H1 (cell line): ENCODE results near the gene OR5K2. TPM values are rescaled to one million over a fixed set of nuclear protein-coding genes. Genes with fewer than 3 reads are reported as not detected.
A peak's percentile ranks its signal among the peaks of the same experiment; 100 is the strongest.

Experiments
- CTCF ChIA-PET: fragments of 300-600 bp; sonication (Branson Sonifier 250); formaldehyde crosslinking; loops from one replicate; lab custom pipeline; 2021; ENCODE audit not compliant: partially characterized antibody; lab: Charles Lee
- POLR2A ChIA-PET: fragments of 300-600 bp; sonication (Branson Sonifier 250); formaldehyde crosslinking; loops from one replicate; lab custom pipeline; 2021; ENCODE audit warnings: inconsistent platforms; ENCODE audit not compliant: partially characterized antibody; lab: Charles Lee
- DNase-seq, 2 experiments: peaks; one replicate each; pipeline versions ENCODE4 v3.0.0 to v3.0.0-alpha.2; 2010 to 2022; ENCODE audit warnings: low spot score in 2 of 2, low read depth in 1 of 2, mixed read lengths in 1 of 2
- FAIRE-seq: peaks from 2 replicates; lab custom pipeline; 2011; peaks lifted over from hg19 to GRCh38; lab: Jason Lieb, UNC
- H2AFZ ChIP-seq: 2 replicates; pipeline ENCODE4 v1.8.1; 2012; ENCODE audit warnings: low read length, inconsistent platforms
- H2AK5ac ChIP-seq: 2 replicates; pipeline ENCODE4 v1.6.1; 2013; ENCODE audit warnings: low read depth, low read length
- H2BK120ac ChIP-seq: replicated peaks from 2 replicates; pipeline ENCODE3; 2013; ENCODE audit warnings: low read depth, low read length, inconsistent platforms
- H2BK12ac ChIP-seq: 2 replicates; pipeline ENCODE4 v1.6.1; 2013; ENCODE audit warnings: low read depth, low read length
- H2BK15ac ChIP-seq: 2 replicates; pipeline ENCODE4 v1.6.1; 2013; ENCODE audit warnings: low read length
- H2BK20ac ChIP-seq: 2 replicates; pipeline ENCODE4 v1.6.1; 2013; ENCODE audit warnings: low read length
- H2BK5ac ChIP-seq: 2 replicates; pipeline ENCODE4 v1.6.1; 2013; ENCODE audit warnings: low read depth, low read length
- H3K14ac ChIP-seq: 2 replicates; pipeline ENCODE4 v1.6.1; 2013; ENCODE audit warnings: inconsistent platforms; ENCODE audit not compliant: insufficient read length
- H3K18ac ChIP-seq: 2 replicates; pipeline ENCODE4 v1.6.1; 2013; ENCODE audit warnings: low read length; ENCODE audit errors: extremely low read depth
- H3K23ac ChIP-seq: 2 replicates; pipeline ENCODE4 v1.6.1; 2013; ENCODE audit warnings: inconsistent platforms; ENCODE audit not compliant: insufficient read length
- H3K23me2 ChIP-seq: 2 replicates; pipeline ENCODE4 v1.6.1; 2013; ENCODE audit warnings: low read depth, low read length
- H3K27ac ChIP-seq: 2 replicates; pipeline ENCODE4 v1.6.1; 2011; ENCODE audit warnings: low read depth, low read length, inconsistent platforms
- H3K27me3 ChIP-seq, 4 experiments: replicated peaks in 1 of 4; 1 replicate in 1 of 4; 2 replicates in 3 of 4; pipeline versions ENCODE4 v1.6.1 to v1.8.1; 2011 to 2013; ENCODE audit warnings: low read length in 3 of 4, mild to moderate bottlenecking in 3 of 4, inconsistent platforms in 2 of 4, mixed read lengths in 2 of 4, moderate library complexity in 1 of 4; ENCODE audit not compliant: control insufficient read depth in 3 of 4, insufficient read depth in 3 of 4; ENCODE audit errors: extremely low read depth in 1 of 4
- H3K36me3 ChIP-seq, 4 experiments: 2 replicates each; pipeline versions ENCODE4 v1.6.1 to v1.8.1; 2011 to 2013; ENCODE audit warnings: mild to moderate bottlenecking in 4 of 4, low read length in 3 of 4, moderate library complexity in 2 of 4, control low read depth in 1 of 4, inconsistent platforms in 1 of 4; ENCODE audit not compliant: insufficient read depth in 4 of 4, control insufficient read depth in 2 of 4
- H3K4ac ChIP-seq: replicated peaks from 2 replicates; pipeline ENCODE3; 2013; ENCODE audit warnings: low read length, low read depth, mixed read lengths, inconsistent platforms; ENCODE audit not compliant: insufficient read length
- H3K4me1 ChIP-seq, 4 experiments: replicated peaks in 1 of 4; 1 replicate in 1 of 4; 2 replicates in 3 of 4; pipeline versions ENCODE4 v1.6.1 to v1.8.1; 2011 to 2013; ENCODE audit warnings: low read length in 3 of 4, inconsistent platforms in 2 of 4, mixed read lengths in 1 of 4; ENCODE audit not compliant: insufficient read depth in 4 of 4, control insufficient read depth in 3 of 4
- H3K4me2 ChIP-seq, 2 experiments: 2 replicates each; pipeline versions ENCODE4 v1.6.1 to v1.8.1; 2011 to 2013; ENCODE audit warnings: low read depth in 2 of 2, low read length in 2 of 2, control low read depth in 1 of 2, inconsistent platforms in 1 of 2, mild to moderate bottlenecking in 1 of 2; ENCODE audit not compliant: insufficient read depth in 1 of 2
- H3K4me3 ChIP-seq, 4 experiments: fragments of 200-600, 300-600 bp in 1 of 4; sonication (generic), shearing (Covaris generic), sonication (Bioruptor Twin) in 1 of 4; 2 replicates each; pipeline versions ENCODE4 v1.5.1 to v1.8.1; 2011 to 2016; ENCODE audit warnings: low read length in 4 of 4, low read depth in 3 of 4, control low read depth in 2 of 4, inconsistent platforms in 2 of 4, mild to moderate bottlenecking in 2 of 4, mixed read lengths in 1 of 4, moderate library complexity in 1 of 4; ENCODE audit not compliant: insufficient read depth in 2 of 4; ENCODE audit errors: extremely low read depth in 1 of 4
- H3K56ac ChIP-seq: replicated peaks from 2 replicates; pipeline ENCODE3; 2013; ENCODE audit warnings: low read depth, mild to moderate bottlenecking, mixed read lengths, low read length, inconsistent platforms; ENCODE audit not compliant: insufficient read length
- H3K79me1 ChIP-seq: 2 replicates; pipeline ENCODE4 v1.6.1; 2013; ENCODE audit warnings: low read depth, low read length, control low read depth
- H3K79me2 ChIP-seq, 2 experiments: 2 replicates each; pipeline versions ENCODE4 v1.6.1 to v1.8.1; 2012 to 2013; ENCODE audit warnings: low read length in 2 of 2, mild to moderate bottlenecking in 2 of 2, inconsistent platforms in 1 of 2; ENCODE audit not compliant: insufficient read depth in 2 of 2, control insufficient read depth in 1 of 2
- H3K9ac ChIP-seq, 4 experiments: replicated peaks in 1 of 4; 1 replicate in 1 of 4; 2 replicates in 3 of 4; pipeline versions ENCODE4 v1.6.1 to v1.8.1; 2011 to 2013; ENCODE audit warnings: low read depth in 3 of 4, low read length in 3 of 4, control low read depth in 2 of 4, mild to moderate bottlenecking in 2 of 4, moderate library complexity in 2 of 4, inconsistent platforms in 1 of 4; ENCODE audit errors: extremely low read depth in 1 of 4
- H3K9me3 ChIP-seq, 2 experiments: 2 replicates each; pipeline versions ENCODE4 v1.6.1 to v1.8.1; 2012 to 2013; ENCODE audit warnings: mild to moderate bottlenecking in 2 of 2, moderate library complexity in 2 of 2, control low read depth in 1 of 2, inconsistent platforms in 1 of 2, low read depth in 1 of 2, low read length in 1 of 2, mixed read lengths in 1 of 2; ENCODE audit not compliant: insufficient read depth in 2 of 2
- H4K20me1 ChIP-seq, 2 experiments: replicated peaks in 1 of 2; 2 replicates each; pipeline versions ENCODE3 to v1.8.1; 2011 to 2013; ENCODE audit warnings: inconsistent platforms in 2 of 2, low read length in 2 of 2, mild to moderate bottlenecking in 1 of 2; ENCODE audit not compliant: insufficient read depth in 2 of 2, control insufficient read depth in 1 of 2
- H4K5ac ChIP-seq: 2 replicates; pipeline ENCODE4 v1.6.1; 2013; ENCODE audit warnings: low read length, low read depth, mixed read lengths, inconsistent platforms; ENCODE audit not compliant: insufficient read length
- H4K8ac ChIP-seq: 2 replicates; pipeline ENCODE4 v1.8.0; 2013; ENCODE audit warnings: mild to moderate bottlenecking, moderate library complexity, low read length, inconsistent platforms; ENCODE audit not compliant: insufficient read depth; ENCODE audit errors: extremely low read depth
- H4K91ac ChIP-seq: replicated peaks from 2 replicates; pipeline ENCODE3; 2013; ENCODE audit warnings: low read length, mixed read lengths, inconsistent platforms; ENCODE audit not compliant: insufficient read length
- ATF2 ChIP-seq: IDR thresholded peaks from 2 replicates; pipeline ENCODE4 v1.6.1; 2012; ENCODE audit warnings: low read length, inconsistent platforms
- CEBPB ChIP-seq: IDR thresholded peaks from 2 replicates; pipeline ENCODE4 v1.6.1; 2012; ENCODE audit warnings: low read depth, low read length
- CHD1 ChIP-seq: IDR thresholded peaks from 2 replicates; pipeline ENCODE4 v1.6.1; 2012; ENCODE audit warnings: low read depth, low read length, improper control_type of control experiment
- EGR1 ChIP-seq: IDR thresholded peaks from 2 replicates; pipeline ENCODE4 v1.6.1; 2011; ENCODE audit warnings: low read depth, low read length, borderline replicate concordance
- GABPA ChIP-seq: IDR thresholded peaks from 2 replicates; pipeline ENCODE4 v1.6.1; 2011; ENCODE audit warnings: mild to moderate bottlenecking, low read length, moderate library complexity, borderline replicate concordance; ENCODE audit not compliant: insufficient read depth
- HDAC6 ChIP-seq: IDR thresholded peaks from one replicate; pipeline ENCODE4 v1.7.1; 2012; ENCODE audit warnings: low read depth, mild to moderate bottlenecking, inconsistent platforms, low read length, moderate library complexity
- KDM4A ChIP-seq: IDR thresholded peaks from one replicate; pipeline ENCODE4 v1.7.1; 2012; ENCODE audit warnings: low read depth, mild to moderate bottlenecking, moderate library complexity, low read length, inconsistent platforms; ENCODE audit not compliant: severe bottlenecking
- NRF1 ChIP-seq: IDR thresholded peaks from 2 replicates; pipeline ENCODE4 v1.6.1; 2011; ENCODE audit warnings: mild to moderate bottlenecking, low read depth, low read length, improper control_type of control experiment
- PHF8 ChIP-seq: fragments of 200-600 bp; sonication (generic); conservative IDR thresholded peaks from 2 replicates; pipeline ENCODE4 v1.7.1; 2012; ENCODE audit warnings: low read depth, mild to moderate bottlenecking, inconsistent platforms, low read length, moderate library complexity
- RFX5 ChIP-seq: IDR thresholded peaks from 2 replicates; pipeline ENCODE4 v1.6.1; 2011; ENCODE audit warnings: low read depth, low read length, improper control_type of control experiment, borderline replicate concordance
- SP1 ChIP-seq: IDR thresholded peaks from 2 replicates; pipeline ENCODE4 v1.6.1; 2011; ENCODE audit warnings: low read depth, low read length
- TCF12 ChIP-seq: IDR thresholded peaks from 2 replicates; pipeline ENCODE4 v1.6.1; 2011; ENCODE audit warnings: low read depth, mild to moderate bottlenecking, low read length
- WGBS, 2 experiments: shearing (Covaris generic) in 1 of 2; methylation state at CpG; one replicate each; pipeline versions ENCODE4 v1.1.6 to v1.1.7; 2013 to 2015; ENCODE audit warnings: low lambda C conversion rate in 2 of 2, mixed read lengths in 2 of 2, inconsistent platforms in 1 of 2, low coverage in 1 of 2, missing lambda C conversion rate in 1 of 2; ENCODE audit not compliant: insufficient replicate concordance in 2 of 2, insufficient coverage in 1 of 2, insufficient read length in 1 of 2; ENCODE audit errors: extremely low coverage in 1 of 2, missing lambda C conversion rate in 1 of 2; 5-methylcytosine and 5-hydroxymethylcytosine counted together
- polyA plus RNA-seq, 7 experiments: library from polyadenylated mRNA; depleted of rRNA in 3 of 7; stranded (reverse) in 5 of 7; unstranded in 2 of 7; fragments of >200 nt in 5 of 7; fragments of 200-250 nt in 2 of 7; gene quantifications; 1 replicate in 5 of 7; 2 replicates in 1 of 7; 4 replicates in 1 of 7; pipeline versions ENCODE4 v1.2.1 to v1.2.3, GENCODE V29; 2011 to 2013; ENCODE audit warnings: missing spikeins in 2 of 7, mixed read lengths in 2 of 7
- total RNA-seq: library from RNA; stranded (reverse); fragmentation: NEBNext Ultra II Directional; extraction: Animal tissue kit (Norgen Biotek cat#: 25700); gene quantifications from 2 replicates; pipeline ENCODE4 v1.2.1, GENCODE V29; 2021

Gene OR5K2
- total and polyA plus RNA-seq, 2 of the 8 experiments (the other 6 are each of a cell fraction or from before 2014, with no cell fraction given), result not detected

- Histone ChIP-seq H2BK15ac (no peak overlapping the region), H3K79me1 (no peaks in the 10 kb centered on the region), H2BK5ac (no peak overlapping the region), H2AK5ac (no peak overlapping the region), H3K4me2 (no peak overlapping the region), H2BK120ac (no peak overlapping the region), H3K79me2 (peaks cover 8 to 18% of the 10 kb centered on the region in 2 experiments; a peak in 3 of 4 replicates), H3K9ac (no peak overlapping the region), H3K23me2 (peaks cover 5% of the 10 kb centered on the region; the same call in 1 of the 2 replicates), H3K4me1 (peaks cover 0 to 3% (median 0%) of the 10 kb centered on the region in 4 experiments; a peak in 1 of 7 replicates), H3K36me3 (peaks cover 0 to 6% (median 0%) of the 10 kb centered on the region in 4 experiments; a peak in 2 of 8 replicates), H3K9me3 (no peaks in the 10 kb centered on the region), H3K4me3 (no peak overlapping the region), H3K27ac (no peak overlapping the region), H3K56ac (no peak overlapping the region), H4K8ac (no peak overlapping the region), H2BK12ac (no peak overlapping the region), H2BK20ac (no peak overlapping the region), H2AFZ (peak overlapping the region; percentile 82), H3K4ac (no peak overlapping the region), H4K20me1 (no peaks in the 10 kb centered on the region), H3K27me3 (no peaks in the 10 kb centered on the region), H3K14ac (no peak overlapping the region), H3K23ac (no peak overlapping the region), H4K5ac (no peak overlapping the region), H4K91ac (no peak overlapping the region), H3K18ac (no peak overlapping the region)
- ChIA-PET CTCF (interaction anchor here (0.6 to 1.1 kb wide), 2 partner anchors 87 to 184 kb away, joined by 3 read pairs; no protein-coding TSS in a partner anchor), POLR2A (no interaction called here)
- DNase-seq (no peak), FAIRE-seq (no peak)
- WGBS, 2 experiments, result 97% methylated on average over 6 of the region's 6 CpGs; no CpG with 5 or more reads in 1 of the 2 experiments
- TF ChIP-seq CHD1 (no peak), EGR1 (no peak), GABPA (no peak), CEBPB (no peak), KDM4A (no peak), PHF8 (no peak), TCF12 (no peak), NRF1 (no peak), HDAC6 (no peak), RFX5 (no peak), SP1 (no peak), ATF2 (no peak)
Observed at GRCh38 chr3:98525494-98525893, 28.0 kb downstream of the OR5K2 start.
